Heart left ventricle (tissue), 16 donors: ENCODE measurements around the gene PCNX3. TPM values are rescaled to one million over a fixed set of nuclear protein-coding genes. Genes with fewer than 3 reads are reported as not detected.

Experiments
- ATAC-seq, 4 donors: fragments of 200-7000 bp; cut with Tn5 transposase; one replicate each; pipeline ENCODE4 v1.9.1; 2020 to 2022; ENCODE audit warnings: moderate library complexity in 4 of 4, mild to moderate bottlenecking in 3 of 4, moderate number of reproducible peaks in 1 of 4
- DNase-seq, 5 donors: peaks; one replicate each; pipeline ENCODE4 v3.0.0-alpha.2; 2020
- H3K27ac ChIP-seq, 12 donors: fragments of 200-600 bp; sonication (generic) in 4 of 12; one replicate each; pipeline versions ENCODE4 v1.5.0 to v1.8.0; 2016 to 2022; ENCODE audit warnings: mild to moderate bottlenecking in 2 of 12
- H3K27me3 ChIP-seq, 9 donors: fragments of 200-600 bp; sonication (generic) in 2 of 9; one replicate each; pipeline versions ENCODE4 v1.5.1 to v1.8.0; 2016 to 2022; ENCODE audit warnings: mild to moderate bottlenecking in 3 of 9
- H3K36me3 ChIP-seq, 9 donors: fragments of 200-600 bp; sonication (generic) in 2 of 9; one replicate each; pipeline versions ENCODE4 v1.5.0 to v1.8.0; 2018 to 2022; ENCODE audit warnings: mild to moderate bottlenecking in 2 of 9
- H3K4me1 ChIP-seq, 12 donors: fragments of 200-600 bp; sonication (generic) in 4 of 12; one replicate each; pipeline versions ENCODE4 v1.5.0 to v1.8.0; 2016 to 2022; ENCODE audit warnings: mild to moderate bottlenecking in 3 of 12
- H3K4me3 ChIP-seq, 12 donors: fragments of 200-600 bp; sonication (generic) in 4 of 12; one replicate each; pipeline versions ENCODE4 v1.5.0 to v1.8.0; 2017 to 2022; ENCODE audit warnings: mild to moderate bottlenecking in 9 of 12, moderate library complexity in 4 of 12
- H3K9me3 ChIP-seq, 12 donors: fragments of 200-600 bp; sonication (generic) in 4 of 12; one replicate each; pipeline versions ENCODE4 v1.5.0 to v1.8.0; 2016 to 2022; ENCODE audit warnings: mild to moderate bottlenecking in 1 of 12
- CTCF ChIP-seq, 12 donors: fragments of 200-600 bp; sonication (generic) in 4 of 12; IDR thresholded peaks; one replicate each; pipeline versions ENCODE4 v1.5.0 to v1.8.0; 2018 to 2022; ENCODE audit warnings: antibody characterized with exemption in 12 of 12, mild to moderate bottlenecking in 5 of 12
- POLR2A ChIP-seq, 2 donors: fragments of 450-650 bp; IDR thresholded peaks; one replicate each; pipeline ENCODE4 v1.6.1; 2017; ENCODE audit warnings: antibody characterized with exemption in 2 of 2, mild to moderate bottlenecking in 2 of 2, moderate library complexity in 2 of 2
- WGBS, 4 donors: extraction: QIAGEN DNeasy Blood & Tissue Kit in 2 of 4; methylation state at CpG; one replicate each; pipeline versions ENCODE4 v1.1.5 to v1.1.7; 2013 to 2018; 5-methylcytosine and 5-hydroxymethylcytosine counted together
- intact Hi-C, 10 donors: fragments of 100-400 bp; cut with DNase I; formaldehyde crosslinking; loops; one replicate each; pipeline versions ENCODE4 v1.11.1 to v1.14.2; 2022
- polyA plus RNA-seq, 2 donors: library from polyadenylated mRNA; stranded (reverse); fragments of 200-250 nt; gene quantifications; one replicate each; pipeline ENCODE4 v1.2.3, GENCODE V29; 2013
- total RNA-seq, 9 donors: library from RNA; depleted of rRNA in 2 of 9; stranded (reverse); fragments of >200 nt in 2 of 9; fragmentation: NEBNext Ultra II Directional in 3 of 9; extraction: Animal tissue kit (Norgen Biotek cat#: 25700) in 3 of 9; gene quantifications; one replicate each; pipeline versions ENCODE4 v1.1.0 to v1.2.4, GENCODE V29; 2016 to 2023
- donor health status: ischemic (EF 13 %, LVEDD 7.1; RV severe dilation, severe dysfunction).
- donor health status: healthy with polysubstance abuse.
- donor health status: DM: no; HTN: yes; CAD: no.
- donor health status: DM: no; HTN: no; CAD: no.
- donor health status: ischemic (EF 25% LVEDD 6.9; RV normal size, moderate dysfunction).
- donor health status: ischemic (EF 25% LVEDD 5.7; RV mildly dilated, moderate dysfunction).
- donor health status: healthy.
- donor health status: DM: yes; HTN: yes; CAD: no.
- donor health status: ischemic (EF 35%, LVEDD 5.7; RV mildly dilated, moderate dysfunction).
- donor health status: nonischemic (EF 11% LVEDD 7.7; RV severe dilation, severe dysfunction).
- donor health status: DM: yes; HTN: yes; CAD: no.
- donor health status: PGD.
- donor health status: ischemic (EF 29% LVEDD 5.4; RV normal size, mild dysfunction).
- donor health status: nonischemic (EF 23%, LVEDD 6.1; RV moderate dilation, normal function).

PCNX3 gene
- total and polyA plus RNA-seq, 11 donors: 7.1 to 23.4 (median 14.4) TPM

- H3K4me1 ChIP-seq: peaks cover 6 to 58% (median 44%) of the 10 kb centered on the region in 12 donors
- peak overlapping the region in 11 of 12 donors; percentile 76 to 90 (median 84) for H3K27ac ChIP-seq
- H3K4me3 ChIP-seq: peak overlapping the region in 2 of 12 donors; percentile 12
- intact Hi-C loops: loop anchor here in 3 of 10 donors (5.0 kb wide), 1 partner anchor 44 kb away; no protein-coding TSS in a partner anchor
- 39 to 51% (median 47%) methylated on average over 2 of the region's 2 CpGs for WGBS, 4 donors
- DNase-seq (peak in 2 of 5 donors; percentile 45 to 72), ATAC-seq (peak; percentile 8 to 43 (median 33))
- H3K36me3 ChIP-seq: peaks cover 0 to 72% (median 46%) of the 10 kb centered on the region in 9 donors
- no peaks in the 10 kb centered on the region for H3K27me3 ChIP-seq
- H3K9me3 ChIP-seq: no peaks in the 10 kb centered on the region
- TF ChIP-seq CTCF (IDR thresholded peaks at IDR 0.05) (no peak), POLR2A (IDR thresholded peaks at IDR 0.05) (no peak)
Measured at GRCh38 chr11:65586676-65587075, 28.9 kb upstream of the PCNX3 start.

GRCh38 chr11:65588199-65589054 is 27.1 kb upstream of the PCNX3 start:
- DNase-seq (peak in 4 of 5 donors; percentile 70 to 79 (median 76)), ATAC-seq (peak; percentile 57 to 77 (median 71))
- H3K36me3 ChIP-seq: peaks cover 0 to 70% (median 47%) of the 10 kb centered on the region in 9 donors
- 35 to 44% (median 40%) methylated on average over 11 to 13 of the region's 13 CpGs for WGBS, 4 donors
- peaks cover 6 to 75% (median 54%) of the 10 kb centered on the region in 12 donors for H3K4me1 ChIP-seq
- no peaks in the 10 kb centered on the region for H3K27me3 ChIP-seq
- no peaks in the 10 kb centered on the region for H3K9me3 ChIP-seq
- peak; percentile 36 to 66 (median 54) for TF ChIP-seq CTCF (IDR thresholded peaks at IDR 0.05)
- no peak for TF ChIP-seq POLR2A (IDR thresholded peaks at IDR 0.05)
- intact Hi-C loops: loop anchor here in 6 of 10 donors (2.0 to 5.0 kb wide), 3 partner anchors 14 to 48 kb away; no protein-coding TSS in a partner anchor
- peak overlapping the region; percentile 21 to 90 (median 83) for H3K27ac ChIP-seq
- peak overlapping the region in 1 of 12 donors; percentile 26 for H3K4me3 ChIP-seq

GRCh38 chr11:65589444-65590239 is 25.9 kb upstream of the PCNX3 start:
- Histone ChIP-seq H3K27ac (peak overlapping the region in 8 of 12 donors; percentile 17 to 90 (median 82)), H3K4me3 (no peak overlapping the region), H3K9me3 (no peaks in the 10 kb centered on the region), H3K4me1 (peaks cover 6 to 81% (median 58%) of the 10 kb centered on the region in 12 donors), H3K27me3 (no peaks in the 10 kb centered on the region), H3K36me3 (peaks cover 0 to 61% (median 42%) of the 10 kb centered on the region in 9 donors)
- intact Hi-C loops: loop anchor here in 7 of 10 donors (2.0 to 10.0 kb wide), 7 partner anchors 13 to 215 kb away; partner anchors contain the start of gene EHBP1L1 (in 1 of the 7)
- no peak for ATAC-seq
- no peak for DNase-seq
- WGBS, 4 donors: 66 to 74% (median 68%) methylated on average over 6 to 9 of the region's 9 CpGs
- TF ChIP-seq CTCF (IDR thresholded peaks at IDR 0.05): no peak
- TF ChIP-seq POLR2A (IDR thresholded peaks at IDR 0.05): no peak
